SK-N-SH (cell line): Measurements from ENCODE around the gene GRK5.

Experiments
- CTCF ChIP-seq: fragments of 200-600 bp; sonication (generic); IDR thresholded peaks from 2 replicates; pipeline ENCODE4 v1.6.1; 2017; ENCODE audit warnings: antibody characterized with exemption, mild to moderate bottlenecking, moderate library complexity
- EZH2phosphoT487 ChIP-seq: fragments of 200-600 bp; sonication (generic); IDR thresholded peaks from 2 replicates; pipeline ENCODE4 v1.6.1; 2017; ENCODE audit warnings: low read depth, mixed run types, mild to moderate bottlenecking, antibody characterized with exemption, moderate library complexity, borderline replicate concordance
- FOXJ3 ChIP-seq: sonication (generic); formaldehyde crosslinking; IDR thresholded peaks from 2 replicates; pipeline ENCODE4 v1.5.1; 2020; ENCODE audit warnings: mild to moderate bottlenecking, missing genetic modification reagents
- POLR2AphosphoS5 ChIP-seq: IDR thresholded peaks from 2 replicates; pipeline ENCODE4 v1.6.1; 2012; ENCODE audit warnings: low read depth, low read length
- ZBTB33 ChIP-seq: IDR thresholded peaks from 2 replicates; pipeline ENCODE4 v1.4.0; 2012; ENCODE audit warnings: low read depth, borderline replicate concordance

GRCh38 chr10:119263951-119264617 lies 56.7 kb downstream of the GRK5 start:
- TF ChIP-seq CTCF (no peak), FOXJ3 (no peak), POLR2AphosphoS5 (no peak), ZBTB33 (no peak), EZH2phosphoT487 (no peak)
